ENCODE data around the gene VEPH1.
"Not testable (repeated sequence)": the region's sequence is repeated elsewhere in the genome, so short reads cannot be mapped to it uniquely, and the experiment has no call there.

Gene VEPH1

DNA sequence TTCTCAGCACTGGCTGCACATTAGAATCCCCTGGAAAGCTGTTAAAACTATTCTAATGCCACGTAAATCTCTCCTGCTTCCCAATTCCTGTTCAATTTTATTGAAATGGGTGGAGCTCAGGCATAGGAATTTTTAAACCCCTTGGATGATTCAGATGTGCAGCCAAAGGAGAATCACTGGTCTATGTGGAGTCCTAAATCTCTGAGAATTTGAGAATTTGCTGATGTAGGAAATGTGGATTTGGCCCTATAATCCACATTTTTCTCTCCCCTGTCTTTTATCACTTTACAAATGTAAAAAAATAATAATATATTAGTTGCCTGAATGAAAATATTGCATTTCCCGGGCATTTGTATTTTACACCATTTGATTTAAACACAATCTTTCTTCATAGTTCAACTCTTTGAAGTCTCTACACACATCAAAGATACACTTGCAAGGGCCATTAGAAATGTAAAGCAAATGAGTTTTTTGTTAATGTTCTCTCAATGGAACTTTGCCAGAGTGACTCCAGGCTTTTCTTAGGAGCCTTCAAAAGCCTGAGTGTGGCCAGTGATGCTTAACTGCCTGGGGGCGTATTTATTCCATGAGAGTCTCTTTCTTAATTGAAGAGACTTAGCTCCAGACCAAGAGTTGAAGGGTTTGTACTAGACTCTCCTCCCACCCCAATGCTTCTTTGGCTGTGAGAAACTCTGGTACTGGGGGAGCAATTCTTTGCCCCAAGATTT is 115.3 kb downstream of the VEPH1 start:
- no peak for DNase-seq (ENCODE audit: low spot score)

DNA sequence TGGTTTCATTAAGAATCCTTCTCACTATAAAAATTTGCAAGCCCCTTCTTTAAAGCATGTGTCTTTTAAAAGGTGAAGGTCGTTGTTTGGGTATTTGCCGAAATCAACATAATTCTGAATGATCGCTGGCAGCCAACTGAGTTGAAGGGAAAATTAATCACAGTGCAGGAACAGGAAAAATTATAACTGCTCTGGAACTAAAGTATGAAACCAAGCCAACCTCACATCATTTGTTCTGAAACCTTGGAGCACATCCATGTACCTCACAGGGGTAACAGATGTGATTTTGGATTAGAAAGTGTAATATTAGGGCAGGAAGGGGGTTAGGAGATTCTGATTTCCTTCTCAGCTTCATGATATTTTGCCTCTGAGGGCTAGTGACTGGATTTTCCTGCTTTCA is 118.7 kb downstream of the VEPH1 start:
- no peak for DNase-seq (ENCODE audit: low spot score)

DNA sequence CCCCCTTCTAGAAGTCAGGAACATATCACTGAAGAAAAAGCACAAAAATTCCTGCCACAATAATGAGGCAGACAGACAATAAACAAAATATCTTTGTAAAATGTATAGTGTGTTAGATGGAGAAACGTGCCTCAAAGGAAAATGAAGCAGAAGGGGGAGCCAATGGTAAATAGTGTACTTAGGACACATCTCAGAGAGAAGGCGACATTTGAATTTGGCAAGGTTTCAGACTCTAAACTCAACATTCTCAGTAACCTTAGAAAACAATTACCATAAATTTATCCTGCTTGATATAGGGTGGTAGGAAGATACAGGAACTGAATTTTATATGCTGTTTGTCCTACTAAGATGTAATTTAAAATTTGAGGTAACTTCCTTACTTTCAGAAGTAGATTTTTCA is 119.2 kb downstream of the VEPH1 start:
- DNase-seq (ENCODE audit: low spot score): no peak

DNA sequence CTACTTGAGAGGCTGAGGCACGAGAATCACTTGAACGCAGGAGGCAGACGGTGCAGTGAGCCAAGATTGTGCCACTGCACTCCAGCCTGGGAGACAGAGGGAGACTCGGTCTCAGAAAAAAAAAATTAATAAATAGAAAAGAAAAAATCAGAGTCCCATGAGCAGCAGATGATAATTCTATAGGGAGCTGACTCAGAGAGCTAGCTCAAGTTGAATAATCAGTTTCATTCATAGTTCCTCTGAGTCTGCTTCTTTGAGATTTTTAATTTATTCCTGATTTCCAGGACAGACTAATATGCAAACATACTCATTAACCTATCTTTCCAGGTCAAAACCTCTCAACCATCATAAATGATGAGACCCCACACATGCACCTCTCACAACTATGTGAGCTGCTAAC is 121.6 kb downstream of the VEPH1 start:
- no peak for DNase-seq (ENCODE audit: low spot score)

DNA sequence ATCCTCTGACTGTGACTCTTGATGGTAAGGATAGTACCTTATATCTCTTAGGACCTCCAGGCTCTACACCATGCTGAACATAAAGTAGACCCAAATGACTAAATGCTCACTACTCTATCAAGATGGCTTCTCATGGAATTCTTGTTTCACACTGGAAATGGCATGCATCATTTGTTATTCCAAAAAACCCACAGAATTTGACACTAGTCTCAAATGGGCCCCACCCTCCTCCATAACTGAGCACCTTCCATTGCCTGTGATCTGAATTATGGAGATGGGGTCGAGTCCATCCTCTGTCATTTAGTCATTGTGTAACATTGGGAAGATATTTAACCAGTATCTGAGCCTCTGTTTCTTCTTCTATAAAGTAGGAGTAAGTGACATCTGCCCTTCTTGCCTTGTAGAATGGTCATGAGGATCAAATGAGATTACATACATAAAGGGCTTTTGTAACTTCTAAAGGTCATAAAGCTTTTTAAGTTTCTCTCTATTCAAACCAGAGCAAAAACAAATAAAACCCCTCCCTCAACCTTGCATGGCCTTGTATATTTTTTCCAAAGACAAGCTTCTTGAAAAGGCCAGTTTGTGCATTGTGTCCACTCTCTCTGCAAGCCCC is 123.6 kb downstream of the VEPH1 start:
- no peak for DNase-seq (ENCODE audit: low spot score)

DNA sequence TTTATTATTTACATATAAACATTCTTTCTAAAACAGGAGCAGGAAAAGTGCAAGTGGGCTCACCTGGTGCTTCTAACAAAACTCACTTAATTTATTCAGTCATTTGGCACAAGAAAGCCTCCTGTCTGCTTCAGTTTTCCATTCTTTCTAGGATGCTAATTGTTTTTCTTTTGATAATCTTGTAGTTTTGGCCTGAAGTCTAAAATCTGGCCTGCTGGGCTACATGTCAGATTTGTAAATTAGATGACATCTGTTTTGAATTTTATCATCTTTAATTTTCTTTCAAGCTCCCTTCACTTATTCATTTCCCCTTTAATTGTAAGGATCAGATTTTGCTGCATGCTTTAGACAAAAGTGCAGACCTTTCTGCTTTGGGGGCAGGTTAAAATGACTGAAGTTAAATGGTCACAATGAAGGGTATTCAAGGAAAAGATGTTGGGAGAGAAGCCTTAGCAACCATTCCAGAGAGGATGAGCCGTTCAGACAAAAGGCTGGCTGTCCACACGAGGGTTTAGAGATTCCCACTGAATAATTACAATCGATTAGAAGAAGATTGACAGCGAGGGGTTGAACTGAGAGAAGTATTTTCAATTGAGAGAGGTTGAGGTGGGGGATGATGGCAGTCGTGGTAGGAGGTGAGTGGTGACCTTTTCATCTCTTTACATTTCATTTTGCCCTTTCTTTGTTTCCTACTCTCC is 126.5 kb downstream of the VEPH1 start:
- DNase-seq (ENCODE audit: low spot score): no peak

DNA sequence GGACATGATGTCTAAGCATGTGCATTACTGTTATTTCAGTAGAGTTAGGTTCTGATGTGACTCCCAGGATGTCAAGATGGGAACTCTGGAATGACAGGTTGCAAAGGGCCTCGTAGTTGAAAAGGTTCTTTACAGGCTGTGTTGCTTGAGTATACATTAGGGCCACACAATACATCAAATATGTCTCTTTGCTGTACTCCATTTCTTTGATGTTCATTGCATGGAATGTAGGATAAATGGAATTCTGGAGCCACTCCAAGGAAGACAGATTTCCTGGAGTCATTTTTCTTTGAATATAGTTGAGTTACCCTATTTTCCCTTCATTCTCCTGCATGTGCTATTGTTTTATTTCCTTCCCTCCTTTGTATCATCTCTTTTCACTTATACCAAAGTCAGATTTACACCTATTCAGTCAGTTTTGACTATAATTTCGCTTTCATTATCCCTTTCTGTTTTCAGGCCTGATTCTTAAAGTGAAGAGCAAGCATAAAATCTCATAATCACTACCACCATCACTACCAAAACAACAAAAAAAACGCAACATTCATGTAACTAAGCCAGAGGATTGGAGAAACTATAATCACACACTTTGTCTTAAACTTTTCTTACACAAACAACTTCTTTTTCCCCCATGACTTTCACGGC is 127.8 kb downstream of the VEPH1 start:
- DNase-seq (ENCODE audit: low spot score): no peak

DNA sequence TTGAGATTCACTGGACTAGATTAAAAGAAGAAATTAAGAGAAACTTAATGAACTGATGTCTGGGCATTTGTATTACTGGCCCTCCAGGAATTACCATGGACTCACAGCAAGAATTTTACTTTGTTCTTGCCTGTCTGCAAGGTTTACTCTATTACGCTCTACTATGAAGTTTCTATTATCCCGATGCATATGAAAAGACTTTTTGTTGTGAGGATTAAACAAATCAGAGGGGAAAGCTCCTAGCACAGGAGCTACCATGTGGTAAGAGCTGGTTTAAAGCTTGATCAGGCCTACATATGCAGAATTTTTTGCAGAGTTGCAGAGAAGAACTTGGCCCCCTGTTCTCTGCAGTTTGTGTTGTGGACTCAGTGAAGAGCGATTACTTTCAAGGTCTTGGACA is 128.3 kb downstream of the VEPH1 start:
- DNase-seq (ENCODE audit: low spot score): no peak

DNA sequence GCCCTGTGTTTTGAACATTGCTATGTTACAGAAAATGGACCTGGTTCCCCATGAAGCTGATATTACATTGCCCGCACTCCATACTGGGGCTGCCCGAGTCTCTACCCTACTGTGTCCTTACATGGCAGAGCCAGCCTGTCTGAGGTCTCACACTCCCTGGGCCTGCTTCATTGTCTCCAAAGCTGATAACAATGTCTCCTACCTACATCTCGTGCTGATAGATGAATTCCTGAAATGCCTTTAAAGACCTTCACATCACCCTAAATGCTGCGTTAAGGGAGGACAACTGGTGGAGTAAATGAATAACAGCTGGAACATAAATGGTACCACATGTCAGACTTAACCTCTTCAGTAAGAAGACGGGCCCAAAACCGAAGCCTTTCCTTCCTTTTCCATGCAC is 129.4 kb downstream of the VEPH1 start:
- no peak for DNase-seq (ENCODE audit: low spot score)

DNA sequence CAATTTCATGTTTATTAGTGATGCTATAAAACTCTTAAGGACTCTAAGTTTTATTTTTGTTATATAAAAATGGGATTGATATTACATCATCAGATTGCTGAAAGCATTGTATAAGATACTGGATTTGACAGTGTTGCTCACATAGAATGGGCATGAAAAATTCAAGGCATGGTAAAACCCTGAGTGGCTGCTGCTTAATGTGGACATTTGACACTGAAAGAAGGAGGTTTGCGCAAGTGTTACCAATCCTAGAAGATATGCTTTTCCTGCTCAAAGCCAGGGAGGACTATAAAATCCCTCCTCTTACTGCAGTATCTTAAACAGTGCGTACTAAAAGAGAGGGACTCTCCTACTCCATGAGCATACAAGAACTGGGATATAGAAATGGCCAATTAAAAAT is 132.3 kb downstream of the VEPH1 start:
- no peak for DNase-seq (ENCODE audit: low spot score)

DNA sequence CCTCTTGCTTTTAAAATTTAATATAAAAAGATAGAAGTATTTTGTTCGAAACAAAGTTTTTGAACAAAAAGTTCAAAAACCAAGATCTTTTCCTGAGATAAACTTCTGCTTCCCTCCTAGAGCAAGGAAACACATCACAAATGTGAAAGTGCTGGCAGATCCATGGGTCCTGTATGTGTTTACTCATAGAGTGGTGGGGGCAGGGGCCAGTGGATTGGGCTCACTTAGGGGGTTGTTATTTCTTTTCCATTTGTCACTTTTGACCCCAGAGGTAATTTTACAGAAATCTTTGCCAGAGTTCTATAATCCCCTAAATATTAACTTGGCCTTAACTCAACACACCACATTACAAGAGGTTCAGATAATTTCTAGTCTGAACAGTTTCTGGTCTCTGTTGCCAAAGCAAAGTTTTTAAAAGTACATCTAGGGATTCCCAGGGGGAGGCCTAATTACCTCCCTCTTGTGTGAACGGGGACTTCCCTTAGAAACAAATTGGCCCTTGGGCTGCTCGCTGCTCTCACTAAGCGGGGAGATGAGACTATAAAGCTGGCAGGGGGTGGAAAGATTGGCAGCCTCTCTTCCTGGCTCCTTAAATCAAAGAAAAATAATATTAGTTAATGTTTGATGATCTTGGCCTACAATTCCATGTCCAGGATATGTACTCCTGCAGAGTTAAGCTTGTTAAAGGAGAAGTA is 133.3 kb downstream of the VEPH1 start:
- no peak for DNase-seq (ENCODE audit: low spot score)

DNA sequence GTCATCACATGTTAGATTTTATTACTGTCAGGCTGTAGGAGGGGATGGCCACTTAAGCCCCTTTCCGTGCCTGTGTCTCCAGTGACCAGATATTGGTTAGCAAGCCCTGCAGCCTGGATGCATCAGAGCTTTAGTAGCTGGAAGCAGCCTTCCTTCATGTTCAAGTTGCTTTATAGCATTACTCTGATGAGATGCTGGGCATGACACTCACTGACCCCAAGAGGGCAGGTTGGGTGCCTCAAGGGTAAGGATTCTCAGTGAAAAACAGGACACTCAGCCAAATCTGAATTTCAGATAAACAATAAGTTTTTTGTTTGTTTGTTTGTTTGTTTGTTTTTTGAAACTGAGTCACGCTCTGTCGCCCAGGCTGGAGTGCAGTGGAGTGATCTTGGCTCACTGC is 135.0 kb downstream of the VEPH1 start:
- no peak for DNase-seq (ENCODE audit: low spot score)

DNA sequence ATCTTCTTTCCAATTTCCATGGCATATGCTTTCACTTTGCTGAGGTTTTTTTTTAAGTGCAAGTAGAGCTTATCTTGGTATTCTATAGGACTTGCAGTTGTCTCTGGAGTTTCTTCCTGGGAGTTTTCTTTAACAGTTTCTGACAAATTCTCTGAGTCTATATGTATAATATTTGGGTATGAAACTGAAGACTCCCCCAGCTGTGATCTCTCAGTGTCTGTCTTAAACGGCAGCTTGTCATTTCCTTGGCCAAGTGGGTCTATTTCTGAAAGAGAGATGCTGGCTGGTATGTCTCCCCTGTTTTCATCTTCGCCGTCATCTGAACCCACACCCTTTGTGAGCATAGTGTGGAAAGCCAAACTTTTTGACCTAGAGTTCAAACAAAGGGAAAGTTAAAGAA is 139.8 kb downstream of the VEPH1 start:
- no peak for DNase-seq (ENCODE audit: low spot score)

DNA sequence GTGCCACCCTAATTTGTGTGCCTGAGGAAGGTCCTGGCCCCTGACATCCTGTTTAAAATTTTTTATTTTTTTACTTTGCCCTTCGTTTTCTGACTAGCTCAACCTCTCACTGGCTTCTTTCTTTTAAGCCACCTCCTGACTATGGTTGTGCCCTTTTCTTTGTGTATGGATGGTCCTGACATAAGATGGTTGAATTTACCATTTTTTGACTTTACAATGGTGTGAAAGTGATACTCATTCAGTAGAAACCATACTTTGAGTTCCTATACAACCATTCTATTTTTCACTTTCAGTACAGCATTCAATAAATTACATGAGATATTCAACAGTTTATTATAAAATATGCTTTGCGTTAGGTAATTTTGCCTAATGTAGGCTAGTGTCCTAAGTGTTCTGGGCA is 140.9 kb downstream of the VEPH1 start:
- DNase-seq (ENCODE audit: low spot score): no peak

DNA sequence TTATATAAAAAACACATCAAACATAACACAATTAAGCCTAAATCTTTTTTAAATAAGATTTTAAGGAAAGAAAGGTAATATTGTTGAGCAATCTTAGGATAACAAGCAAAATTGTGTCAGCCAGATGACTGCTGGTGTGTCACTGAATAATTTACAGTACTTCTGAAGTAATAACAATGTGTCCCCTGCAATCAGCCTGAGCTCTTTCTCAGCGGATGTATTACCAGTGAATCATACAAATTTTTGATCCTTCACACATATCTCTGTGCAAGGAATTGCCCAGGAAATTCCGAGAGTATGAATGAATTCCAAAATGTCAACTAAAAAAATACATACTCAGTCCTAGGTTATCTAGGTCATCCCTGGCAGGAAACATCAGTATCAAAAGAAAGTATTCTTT is 143.2 kb downstream of the VEPH1 start:
- no peak for DNase-seq (ENCODE audit: low spot score)

DNA sequence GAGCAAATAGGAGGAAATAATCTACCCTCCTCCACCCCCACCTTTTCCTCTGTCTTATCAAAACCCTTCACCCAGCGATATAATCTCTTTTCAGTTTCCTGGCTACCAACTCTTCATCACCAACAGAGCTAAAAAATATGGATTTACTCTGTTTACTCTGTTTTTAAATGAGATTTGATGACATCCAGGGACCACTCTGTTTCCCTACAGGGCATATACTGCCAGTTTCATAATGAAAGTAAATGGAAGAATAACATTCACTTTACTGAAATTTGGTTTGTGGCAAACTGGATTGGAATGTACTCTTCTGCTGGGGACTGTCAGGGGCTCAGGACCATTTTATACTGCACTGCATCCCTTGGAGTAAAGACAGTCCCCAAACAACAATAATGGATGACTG is 146.7 kb downstream of the VEPH1 start:
- no peak for DNase-seq (ENCODE audit: low spot score)

DNA sequence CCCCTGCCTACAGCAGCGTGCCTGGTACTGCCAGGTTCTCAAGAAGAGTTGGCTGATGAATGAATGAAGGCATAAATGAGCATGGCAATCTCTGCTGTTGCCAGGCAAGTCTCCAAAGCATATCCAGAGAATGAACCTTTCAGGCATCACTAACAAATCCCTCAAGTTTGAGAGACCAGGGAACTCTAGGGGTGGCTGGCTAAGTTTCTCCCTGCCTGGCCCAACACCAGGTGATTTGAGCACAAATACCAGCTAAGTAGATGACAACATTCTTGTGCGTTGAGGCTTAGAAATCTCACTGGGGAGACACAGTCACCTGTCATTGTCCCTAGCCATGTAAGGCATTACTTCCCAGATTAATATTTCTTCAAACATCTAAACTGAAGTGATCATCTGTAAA is 147.9 kb downstream of the VEPH1 start:
- no peak for DNase-seq (ENCODE audit: low spot score)

DNA sequence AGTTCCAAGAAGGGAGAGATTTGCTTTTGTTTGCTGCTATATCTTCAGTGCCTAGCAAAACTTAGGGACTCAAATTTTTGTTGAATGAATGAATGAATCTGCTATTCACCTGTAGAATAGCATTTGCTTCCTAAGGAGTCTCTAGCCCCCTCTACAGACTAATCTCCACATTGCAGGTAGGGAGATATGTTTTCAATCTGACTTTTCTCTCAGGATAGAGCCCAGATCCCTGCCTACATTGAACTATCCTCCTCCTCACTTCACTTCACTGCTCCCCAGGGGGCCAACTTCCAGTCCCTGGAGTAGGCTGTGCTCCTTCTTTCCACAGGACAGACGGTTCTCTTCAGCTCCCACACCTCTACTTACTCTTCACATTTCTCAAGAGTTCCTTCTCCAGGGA is 148.5 kb downstream of the VEPH1 start:
- DNase-seq (ENCODE audit: low spot score): peak; percentile 55

DNA sequence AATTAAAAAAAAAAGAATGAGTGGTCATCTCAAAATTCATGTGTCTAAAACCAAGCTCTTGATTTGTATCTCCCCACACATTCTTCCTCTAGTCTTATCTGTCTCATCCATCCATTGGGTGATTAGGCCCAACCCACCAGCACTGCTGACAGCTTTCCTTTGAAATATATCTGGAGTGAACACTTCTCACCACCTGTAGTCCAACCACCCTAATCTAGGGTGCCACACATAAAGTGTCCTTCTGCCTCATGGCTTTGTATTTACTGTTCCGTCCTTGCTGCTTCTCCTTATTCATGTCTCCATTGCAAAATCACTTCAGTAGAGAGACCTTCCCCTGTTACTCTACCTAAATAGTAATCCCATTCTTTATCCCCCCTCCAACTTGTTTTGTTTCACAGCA is 149.0 kb downstream of the VEPH1 start:
- DNase-seq (ENCODE audit: low spot score): no peak

DNA sequence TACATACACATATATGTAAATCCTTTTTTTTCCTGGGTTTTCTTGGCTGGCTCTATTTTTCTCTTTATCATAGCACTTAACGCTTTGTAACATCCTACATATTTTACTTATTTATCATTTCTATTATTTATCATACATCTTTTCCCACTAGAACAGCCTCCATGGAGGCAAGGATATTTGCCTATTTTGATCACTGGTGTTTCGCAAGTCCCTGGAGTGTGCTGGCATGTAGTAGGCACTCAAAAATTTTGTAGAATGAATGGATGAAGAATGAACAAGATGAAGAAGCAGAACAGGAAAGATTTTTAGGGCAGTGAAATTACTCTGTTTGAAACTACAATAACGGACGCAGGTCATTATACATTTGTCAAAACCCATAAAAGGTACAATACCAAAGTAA is 149.6 kb downstream of the VEPH1 start:
- no peak for DNase-seq (ENCODE audit: low spot score)

DNA sequence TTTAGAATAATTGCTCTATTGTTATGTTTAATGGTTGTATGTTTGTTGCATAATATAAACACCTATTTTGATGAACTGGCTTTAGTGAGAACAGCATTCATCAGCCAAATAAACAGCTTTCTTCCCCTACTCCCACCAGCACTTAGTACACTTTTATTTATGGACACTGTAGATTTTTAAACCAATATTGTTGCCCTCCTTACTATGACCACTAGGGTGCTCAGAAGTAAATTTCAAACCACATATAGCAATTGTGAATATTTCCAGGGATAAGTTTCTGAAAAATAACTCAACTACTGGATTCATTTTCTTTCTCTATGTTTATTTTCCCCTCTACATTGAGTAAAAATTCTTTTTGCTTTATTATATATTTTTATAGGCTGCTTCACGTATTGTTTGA is 151.2 kb downstream of the VEPH1 start:
- peak; percentile 38 for DNase-seq (ENCODE audit: low spot score)

DNA sequence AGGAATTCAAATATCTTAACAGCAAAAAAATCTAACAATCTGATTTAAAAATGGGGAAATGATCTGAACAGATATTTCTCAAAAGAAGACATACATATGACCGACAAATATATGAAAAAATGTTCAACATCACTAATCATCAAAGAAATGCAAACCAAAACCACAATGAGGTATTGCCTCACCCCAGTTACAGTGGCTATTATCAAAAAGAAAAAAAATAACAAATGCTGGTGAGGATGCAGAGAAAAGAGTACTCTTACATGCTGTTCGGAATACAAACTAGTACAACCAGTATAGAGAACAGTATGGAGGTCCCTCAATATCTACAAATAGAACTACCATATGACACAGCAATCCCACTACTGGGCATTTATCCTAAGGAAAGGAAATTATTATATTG is 152.6 kb downstream of the VEPH1 start:
- DNase-seq (ENCODE audit: low spot score): not testable (repeated sequence)

Measured in NAMALWA (cell line).